Measurements from ENCODE around the gene AP4M1.

Gene AP4M1

GRCh38 chr7:100087055-100087750 is 14.2 kb upstream of the AP4M1 start:
- peak; percentile 100 for DNase-seq

GRCh38 chr7:100088095-100088620 is 13.3 kb upstream of the AP4M1 start:
- DNase-seq: no peak

- peak; percentile 70 for DNase-seq
Observed at GRCh38 chr7:100088621-100089457, 12.6 kb upstream of the AP4M1 start, which contains the start of gene COPS6. Gene COPS6, plus strand, starts transcription at chr7:100088969. Its CDS starts 22 bp downstream, at chr7:100088991.

GRCh38 chr7:100089458-100090196 is 11.8 kb upstream of the AP4M1 start:
- DNase-seq: peak; percentile 62

- peak; percentile 28 for DNase-seq
Observed at GRCh38 chr7:100090527-100091410, 10.7 kb upstream of the AP4M1 start.

GRCh38 chr7:100091411-100092181 is 9.8 kb upstream of the AP4M1 start:
- no peak for DNase-seq

- no peak for DNase-seq
Observed at GRCh38 chr7:100093054-100093453, 8.4 kb upstream of the AP4M1 start.

- DNase-seq: no peak
Observed at GRCh38 chr7:100093498-100093897, 7.9 kb upstream of the AP4M1 start.

- DNase-seq: no peak
Observed at GRCh38 chr7:100093925-100094486, 7.4 kb upstream of the AP4M1 start.

- no peak for DNase-seq
Observed at GRCh38 chr7:100095289-100095688, 6.2 kb upstream of the AP4M1 start.

- no peak for DNase-seq
Observed at GRCh38 chr7:100095704-100096103, 5.7 kb upstream of the AP4M1 start.

GRCh38 chr7:100098913-100099312 is 2.5 kb upstream of the AP4M1 start:
- DNase-seq: no peak

- DNase-seq: no peak
Observed at GRCh38 chr7:100099452-100099851, 2.0 kb upstream of the AP4M1 start.

- peak; percentile 98 for DNase-seq
Observed at GRCh38 chr7:100100420-100101015, 925 bp upstream of the AP4M1 start.

GRCh38 chr7:100102950-100103840 is 1.8 kb downstream of the AP4M1 start:
- DNase-seq: peak; percentile 98

GRCh38 chr7:100105534-100105933 is 4.1 kb downstream of the AP4M1 start:
- DNase-seq: no peak

- DNase-seq: no peak
Observed at GRCh38 chr7:100106633-100107032, 5.2 kb downstream of the AP4M1 start.

- no peak for DNase-seq
Observed at GRCh38 chr7:100107125-100107737, 5.8 kb downstream of the AP4M1 start.

GRCh38 chr7:100107890-100108289 is 6.4 kb downstream of the AP4M1 start:
- DNase-seq: no peak

Data from HCEC 1CT (cell line).